Activated CD4-positive, alpha-beta T cell treated with anti-CD3 and anti-CD28 coated beads for 48 hours (primary cell): ENCODE measurements around the gene IBA57.
"Not testable (repeated sequence)": the region's sequence is repeated elsewhere in the genome, so short reads cannot be mapped to it uniquely, and the experiment has no call there.

Experiments used
- DNase-seq: peaks from one replicate; pipeline ENCODE4 v3.0.0-alpha.2; 2020

The IBA57 gene

GRCh38 chr1:228214921-228215662 is 49.5 kb downstream of the IBA57 start:
- no peak for DNase-seq

- DNase-seq, result no peak
These were observed 50.1 kb downstream of the IBA57 start for GRCh38 chr1:228215663-228216116.

DNA sequence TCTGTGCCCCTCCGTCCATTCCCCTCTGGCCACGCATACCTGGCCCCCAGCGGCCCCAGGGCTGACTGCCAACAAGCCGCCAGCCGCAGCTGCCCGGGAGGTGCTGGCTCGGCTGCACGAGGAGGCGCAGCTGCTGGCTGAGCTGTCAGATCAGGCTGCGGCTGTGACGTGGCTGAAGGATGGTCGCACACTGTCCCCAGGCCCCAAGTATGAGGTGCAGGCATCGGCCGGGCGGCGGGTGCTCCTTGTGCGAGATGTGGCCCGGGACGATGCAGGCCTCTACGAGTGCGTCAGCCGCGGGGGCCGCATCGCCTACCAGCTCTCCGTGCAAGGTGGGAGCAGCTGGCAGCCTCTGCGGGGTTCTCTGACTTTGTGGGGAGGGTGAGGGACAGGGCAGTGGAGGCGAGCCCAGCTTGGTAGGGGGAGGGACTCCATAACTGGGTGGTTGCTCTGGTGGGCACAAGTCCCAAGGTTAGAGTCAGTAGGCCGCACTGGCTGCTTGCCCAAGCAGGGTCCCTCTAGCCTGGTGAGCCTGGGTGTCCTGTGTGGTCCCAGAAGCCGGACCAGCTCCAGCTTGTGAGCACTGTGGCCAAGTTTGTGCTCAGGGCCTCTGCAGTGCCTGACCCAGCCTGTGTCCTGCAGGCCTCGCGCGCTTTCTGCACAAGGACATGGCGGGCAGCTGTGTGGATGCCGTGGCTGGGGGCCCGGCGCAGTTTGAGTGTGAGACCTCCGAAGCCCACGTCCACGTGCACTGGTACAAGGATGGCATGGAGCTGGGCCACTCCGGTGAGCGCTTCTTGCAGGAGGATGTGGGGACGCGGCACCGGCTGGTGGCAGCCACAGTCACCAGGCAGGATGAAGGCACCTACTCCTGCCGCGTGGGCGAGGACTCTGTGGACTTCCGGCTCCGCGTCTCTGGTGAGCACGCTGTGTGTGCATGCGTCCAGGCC is 51.0 kb downstream of the IBA57 start:
- DNase-seq, result no peak

DNA sequence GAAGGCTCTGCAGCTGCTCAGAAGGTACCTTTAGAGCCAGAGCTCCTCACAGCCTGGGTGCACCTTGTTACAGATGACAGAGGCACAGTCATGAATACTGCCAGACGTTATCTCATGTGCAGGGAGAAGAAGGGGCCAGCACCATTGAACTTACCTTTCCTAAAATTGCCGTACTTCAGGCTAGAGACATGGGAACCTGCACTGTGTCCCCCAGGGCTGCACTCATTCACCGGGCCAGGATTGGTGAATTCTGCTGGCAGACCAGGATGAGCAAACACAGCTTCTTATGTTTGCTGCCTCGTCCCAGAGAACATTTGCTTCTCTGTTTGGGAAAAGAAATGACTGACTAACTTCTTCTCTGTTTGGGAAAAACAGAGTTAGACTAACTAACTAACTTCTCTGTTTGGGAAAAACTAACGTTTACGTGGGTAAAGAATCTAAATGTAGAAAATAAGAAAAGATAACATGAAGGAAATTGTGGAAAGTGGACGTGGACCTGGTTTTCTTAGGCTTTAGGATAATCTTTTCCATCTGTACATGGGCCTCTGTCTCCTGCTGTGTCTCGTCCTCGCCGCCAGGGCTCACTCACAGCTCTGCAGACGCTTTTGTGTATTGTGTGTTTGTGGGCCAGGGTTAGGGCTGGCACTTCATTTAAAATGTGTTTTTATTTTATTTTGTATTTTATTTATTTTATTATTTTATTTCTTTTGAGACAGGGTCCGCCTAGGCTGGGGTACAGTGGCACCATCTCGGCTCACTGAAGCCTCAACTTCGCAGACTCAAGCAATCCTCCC is 52.1 kb downstream of the IBA57 start:
- DNase-seq, result no peak

GRCh38 chr1:228218513-228219244 is 53.1 kb downstream of the IBA57 start:
- DNase-seq, result no peak

GRCh38 chr1:228219245-228219961 is 53.8 kb downstream of the IBA57 start:
- no peak for DNase-seq

DNA sequence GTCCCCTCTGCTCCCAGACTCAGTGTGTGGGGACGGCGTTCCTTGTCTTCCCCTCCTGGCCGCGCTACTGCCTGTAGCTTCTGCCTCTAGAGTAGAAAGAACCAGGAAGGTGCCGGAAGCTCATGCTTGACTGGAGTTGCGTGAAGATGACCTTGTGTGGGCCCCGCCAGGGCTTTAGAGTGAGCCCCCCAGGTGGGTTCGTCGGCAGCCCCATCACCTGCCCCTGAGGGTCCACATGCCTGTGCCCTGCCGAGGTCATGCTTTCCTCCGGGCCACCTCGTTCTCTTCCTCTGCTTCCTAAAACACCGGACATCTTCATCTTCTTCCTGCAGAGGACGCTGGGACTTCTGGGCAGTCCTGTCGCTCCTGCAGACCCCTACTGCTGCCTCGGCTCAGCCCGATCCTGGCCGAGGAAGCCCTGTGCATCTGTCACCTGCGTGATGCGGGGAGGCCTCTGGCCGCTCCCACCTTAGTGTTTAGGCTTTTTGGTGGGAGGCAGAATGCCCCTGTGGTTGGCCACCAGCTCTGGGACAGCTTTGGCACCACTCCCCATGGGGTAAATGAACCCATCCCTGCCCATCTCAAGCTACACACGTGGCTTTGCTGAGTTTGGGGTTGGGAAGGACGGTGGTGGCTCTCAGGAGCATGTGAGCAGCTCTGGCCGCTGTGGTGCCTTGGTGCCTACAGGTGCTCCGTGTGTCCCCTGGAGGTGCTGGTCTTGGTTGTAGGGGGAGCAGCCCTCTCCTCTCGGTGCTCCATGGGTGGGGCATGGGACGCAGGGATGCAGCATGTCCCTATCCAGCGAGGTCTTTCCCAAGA is 54.6 kb downstream of the IBA57 start:
- no peak for DNase-seq

- DNase-seq, result not testable (repeated sequence)
These were observed 55.5 kb downstream of the IBA57 start for GRCh38 chr1:228221097-228221496.

- no peak for DNase-seq
These were observed 56.9 kb downstream of the IBA57 start for GRCh38 chr1:228222548-228222947.

DNA sequence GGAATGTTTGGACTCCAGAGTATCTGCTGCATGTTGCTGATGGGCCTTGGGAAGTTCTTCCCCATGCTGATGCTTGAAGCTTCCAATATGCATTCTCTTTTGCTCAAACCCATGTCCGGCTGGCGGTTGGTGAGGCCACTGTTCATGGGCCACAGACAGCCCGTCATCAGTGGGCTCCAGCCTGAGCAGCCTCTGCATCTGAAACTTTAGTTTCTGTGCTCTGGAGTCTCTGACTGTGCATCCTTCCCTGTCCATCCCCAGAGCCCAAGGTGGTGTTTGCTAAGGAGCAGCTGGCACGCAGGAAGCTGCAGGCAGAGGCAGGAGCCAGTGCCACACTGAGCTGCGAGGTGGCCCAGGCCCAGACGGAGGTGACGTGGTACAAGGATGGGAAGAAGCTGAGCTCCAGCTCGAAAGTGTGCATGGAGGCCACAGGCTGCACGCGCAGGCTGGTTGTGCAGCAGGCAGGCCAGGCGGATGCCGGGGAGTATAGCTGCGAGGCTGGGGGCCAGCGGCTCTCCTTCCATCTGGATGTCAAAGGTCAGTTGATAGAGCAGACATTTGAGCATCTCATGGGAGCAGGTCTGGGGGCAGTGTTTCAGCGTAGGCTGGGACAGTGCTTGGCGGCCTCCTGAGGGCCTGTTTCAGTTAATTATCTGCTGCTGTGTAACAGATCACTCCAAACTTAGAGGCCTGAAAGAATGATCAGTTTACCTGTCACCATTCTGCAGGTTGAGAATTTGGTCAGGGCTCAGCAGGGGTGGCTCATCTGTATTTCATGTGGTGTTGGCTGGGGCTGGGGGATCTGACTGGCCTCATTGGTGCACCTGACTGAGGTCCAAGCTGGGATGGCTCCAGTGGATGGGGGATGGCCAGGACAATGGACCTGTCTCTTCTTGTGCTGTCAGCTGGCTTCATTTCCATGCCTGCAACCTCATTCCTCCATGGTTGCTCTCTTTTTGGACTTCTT is 58.9 kb downstream of the IBA57 start:
- DNase-seq, result no peak

- DNase-seq, result no peak
These were observed 59.6 kb downstream of the IBA57 start for GRCh38 chr1:228225165-228225710.

DNA sequence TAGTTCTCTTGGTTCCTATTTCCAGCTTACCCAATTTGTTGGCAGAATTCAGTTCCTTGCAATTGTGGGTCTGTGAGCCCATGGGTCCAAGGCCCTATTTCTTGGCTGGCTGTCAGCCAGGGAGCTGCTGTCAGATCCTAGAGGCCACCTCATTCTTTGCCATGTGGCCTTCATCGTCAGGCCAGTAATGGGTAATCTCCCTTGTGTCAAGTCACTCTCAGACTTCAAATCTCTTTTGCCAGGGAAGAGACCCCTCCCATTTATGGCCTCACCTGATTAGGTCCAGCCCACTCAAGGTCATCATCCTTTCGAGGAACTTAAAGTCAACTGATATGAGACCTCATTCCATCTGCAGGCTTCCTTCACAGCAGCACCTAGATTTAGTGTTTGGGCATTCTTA is 60.1 kb downstream of the IBA57 start:
- no peak for DNase-seq

DNA sequence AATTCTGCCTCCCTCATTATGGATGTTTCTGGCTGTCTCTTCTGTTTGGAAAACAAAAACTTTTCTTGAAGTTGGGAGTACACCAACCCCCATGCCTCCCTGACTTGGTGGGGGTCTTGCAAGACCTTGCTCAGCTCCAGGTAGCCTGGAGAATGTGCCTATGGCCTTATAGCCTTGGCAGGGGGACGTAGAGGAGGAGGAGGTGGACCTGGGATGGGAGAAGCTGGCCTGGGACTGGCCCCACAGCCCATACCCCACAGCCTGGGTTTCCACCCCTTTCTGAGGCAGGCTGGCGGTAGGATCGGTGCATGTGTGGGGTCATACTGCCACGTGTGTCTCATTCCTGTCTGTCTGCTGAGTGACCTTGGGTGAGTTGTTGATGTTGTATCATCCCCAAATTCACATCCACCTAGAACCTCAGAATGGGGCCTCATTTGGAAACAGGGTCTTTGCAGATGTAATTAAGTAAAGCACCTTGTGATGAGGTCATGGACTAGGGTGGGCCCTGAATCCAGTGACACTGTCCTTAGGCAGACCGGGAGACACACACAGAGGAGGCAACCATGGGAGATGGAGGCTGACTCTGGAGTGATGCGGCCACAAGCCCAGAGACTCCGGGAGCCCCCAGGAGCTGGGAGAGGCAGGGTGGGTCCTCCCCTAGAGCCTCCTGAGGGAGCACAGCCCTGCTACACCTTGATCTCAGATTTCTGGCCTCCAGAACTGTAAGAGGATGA is 60.7 kb downstream of the IBA57 start:
- DNase-seq, result no peak

- DNase-seq, result no peak
These were observed 61.6 kb downstream of the IBA57 start for GRCh38 chr1:228226956-228227791.

GRCh38 chr1:228228147-228228546 is 62.5 kb downstream of the IBA57 start:
- not testable (repeated sequence) for DNase-seq

- DNase-seq, result no peak
These were observed 63.0 kb downstream of the IBA57 start for GRCh38 chr1:228228601-228229074.

DNA sequence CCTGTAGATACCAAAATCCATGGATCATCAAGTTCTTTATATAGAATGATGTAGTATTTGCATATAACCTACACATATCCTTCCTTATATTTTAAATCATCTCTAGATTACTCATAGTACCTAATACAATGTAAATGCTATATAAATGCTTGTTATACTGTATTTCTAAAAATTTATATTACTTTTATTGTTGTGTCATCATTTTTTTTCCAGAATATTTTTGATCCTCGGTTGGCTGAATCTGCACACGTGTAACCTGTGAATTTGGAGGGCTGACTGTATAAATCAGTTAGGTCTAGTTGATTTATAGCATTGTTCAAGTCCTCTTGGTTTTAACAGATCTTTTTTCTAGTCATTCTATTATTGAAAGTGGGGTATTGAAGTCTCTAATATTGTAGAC is 65.6 kb downstream of the IBA57 start:
- DNase-seq, result no peak
